ENCODE measurements around the gene CNTN2.

Gene CNTN2

DNA sequence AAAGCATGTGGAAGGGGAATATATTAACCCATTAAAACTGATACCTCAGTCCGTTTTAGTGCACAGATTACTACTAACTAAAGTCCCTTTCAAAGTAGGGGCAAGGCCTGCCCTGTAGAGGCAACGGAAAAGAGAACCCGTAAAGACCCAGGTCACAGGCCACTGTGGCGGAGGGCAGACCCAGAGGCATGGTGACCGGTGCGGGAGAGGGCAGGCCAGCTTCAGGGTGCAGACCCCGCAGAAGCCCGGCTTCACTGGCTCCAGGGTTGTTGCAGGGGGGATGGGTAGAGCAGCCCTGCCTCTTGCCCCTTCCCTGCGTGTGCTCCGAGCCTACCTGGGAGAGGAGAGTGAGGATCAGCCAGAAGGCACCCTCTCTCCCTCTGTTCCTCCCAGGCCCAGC, 17.7 kb downstream of the CNTN2 start:
- POLR2A ChIA-PET = no interaction called here
- TF ChIP-seq CTCF (IDR thresholded peaks at IDR 0.05; ENCODE audit: control extremely low read depth, extremely low read depth, low read depth, missing control alignments) = no peak
- no peak for DNase-seq (ENCODE audit: extremely low spot score)
- CTCF ChIA-PET = interaction anchor here (1.2 to 5.7 kb wide), 28 partner anchors 10 to 500 kb away, joined by 3 to 150 read pairs (median 11); partner anchors contain the start of gene TMEM81

GRCh38 chr1:205061227-205061626, 18.2 kb downstream of the CNTN2 start:
- no peak for DNase-seq (ENCODE audit: extremely low spot score)
- CTCF ChIA-PET = interaction anchor here (0.7 to 5.7 kb wide), 54 partner anchors 11 to 500 kb away, joined by 3 to 150 read pairs (median 8); partner anchors contain the start of genes RBBP5 and TMEM81
- POLR2A ChIA-PET = no interaction called here
- TF ChIP-seq CTCF (IDR thresholded peaks at IDR 0.05; ENCODE audit: control extremely low read depth, extremely low read depth, low read depth, missing control alignments) = no peak

GRCh38 chr1:205061665-205062069, 18.7 kb downstream of the CNTN2 start:
- ChIA-PET POLR2A (no interaction called here), CTCF (interaction anchor here (0.6 to 5.7 kb wide), 61 partner anchors 11 to 499 kb away, joined by 3 to 150 read pairs (median 5); partner anchors contain the start of genes RBBP5 and TMEM81)
- peak; percentile 96 for TF ChIP-seq CTCF (IDR thresholded peaks at IDR 0.05; ENCODE audit: control extremely low read depth, extremely low read depth, low read depth, missing control alignments)
- DNase-seq (ENCODE audit: extremely low spot score) = peak; percentile 81

DNA sequence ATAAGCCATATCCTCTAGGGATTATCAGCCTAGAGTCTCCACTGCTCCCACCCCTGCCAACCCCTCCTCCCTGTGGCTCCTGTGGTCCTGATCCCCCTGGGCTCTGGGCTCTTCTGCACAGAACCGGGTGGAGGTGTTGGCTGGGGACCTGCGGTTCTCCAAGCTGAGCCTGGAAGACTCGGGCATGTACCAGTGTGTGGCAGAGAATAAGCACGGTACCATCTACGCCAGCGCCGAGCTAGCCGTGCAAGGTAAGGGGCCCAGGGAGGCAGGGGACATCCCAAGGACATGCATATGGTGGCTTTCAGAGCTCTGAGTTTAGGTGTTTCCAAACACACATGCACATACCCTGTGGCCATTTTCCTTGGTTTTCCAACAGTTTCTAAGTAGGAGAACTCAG, 19.3 kb downstream of the CNTN2 start:
- no peak for DNase-seq (ENCODE audit: extremely low spot score)
- ChIA-PET POLR2A (no interaction called here), CTCF (interaction anchor here (1.0 to 5.7 kb wide), 33 partner anchors 11 to 484 kb away, joined by 3 to 150 read pairs (median 10); partner anchors contain the start of genes RBBP5 and TMEM81)

DNA sequence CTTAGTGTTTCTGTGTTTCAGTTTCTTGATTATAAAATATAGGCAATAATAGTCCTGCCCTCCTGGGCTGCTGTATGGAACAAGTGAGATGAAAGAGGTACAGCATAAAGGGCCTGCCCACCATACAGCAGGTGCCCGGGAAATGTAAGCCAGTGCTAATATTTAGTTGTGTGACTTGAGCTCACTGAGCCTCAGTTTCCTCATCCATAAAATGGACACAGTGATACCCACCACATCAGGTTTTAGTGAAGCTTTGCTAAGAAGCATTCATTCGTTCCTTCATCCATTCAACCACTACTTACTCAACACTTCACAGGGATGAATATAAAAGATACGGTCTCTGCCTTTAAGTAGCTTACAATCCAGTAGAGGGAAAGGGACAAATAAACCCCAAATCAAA, 19.9 kb downstream of the CNTN2 start:
- POLR2A ChIA-PET = no interaction called here
- TF ChIP-seq CTCF (IDR thresholded peaks at IDR 0.05; ENCODE audit: control extremely low read depth, extremely low read depth, low read depth, missing control alignments) = no peak
- CTCF ChIA-PET = interaction anchor here (1.0 to 5.7 kb wide), 19 partner anchors 11 to 260 kb away, joined by 3 to 150 read pairs (median 13); no protein-coding TSS in a partner anchor
- DNase-seq (ENCODE audit: extremely low spot score) = no peak

More for the DNA sequence above, 19.3 kb downstream of the CNTN2 start:
- no peak for TF ChIP-seq CTCF (IDR thresholded peaks at IDR 0.05; ENCODE audit: control extremely low read depth, extremely low read depth, low read depth, missing control alignments)

DNA sequence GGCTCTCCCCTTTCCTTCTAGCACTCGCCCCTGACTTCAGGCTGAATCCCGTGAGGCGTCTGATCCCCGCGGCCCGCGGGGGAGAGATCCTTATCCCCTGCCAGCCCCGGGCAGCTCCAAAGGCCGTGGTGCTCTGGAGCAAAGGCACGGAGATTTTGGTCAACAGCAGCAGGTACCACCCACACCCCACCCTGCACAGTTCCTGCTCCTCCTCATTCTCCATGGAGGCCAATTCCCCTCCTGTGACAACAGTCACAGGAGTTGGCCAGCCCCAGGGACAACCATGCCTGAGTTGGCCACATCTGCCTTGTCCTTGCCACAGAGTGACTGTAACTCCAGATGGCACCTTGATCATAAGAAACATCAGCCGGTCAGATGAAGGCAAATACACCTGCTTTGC, 21.3 kb downstream of the CNTN2 start:
- CTCF ChIA-PET = interaction anchor here (3.6 to 5.7 kb wide), 4 partner anchors 9 to 89 kb away, joined by 62 to 150 read pairs (median 79); no protein-coding TSS in a partner anchor
- POLR2A ChIA-PET = no interaction called here
- TF ChIP-seq CTCF (IDR thresholded peaks at IDR 0.05; ENCODE audit: control extremely low read depth, extremely low read depth, low read depth, missing control alignments) = no peak
- no peak for DNase-seq (ENCODE audit: extremely low spot score)

All from GM10248 (cell line).